GM19025 (cell line): ENCODE measurements around the gene FXYD5.
"Not testable (repeated sequence)": the region's sequence is repeated elsewhere in the genome, so short reads cannot be mapped to it uniquely, and the experiment has no call there.

Source experiments
- ATAC-seq: cut with Tn5 transposase; IDR thresholded peaks from one replicate; pipeline ENCODE4 v1.9.1; 2021; ENCODE audit warnings: mild to moderate bottlenecking, low read depth, moderate library complexity; ENCODE audit not compliant: unreplicated experiment

Gene FXYD5

DNA sequence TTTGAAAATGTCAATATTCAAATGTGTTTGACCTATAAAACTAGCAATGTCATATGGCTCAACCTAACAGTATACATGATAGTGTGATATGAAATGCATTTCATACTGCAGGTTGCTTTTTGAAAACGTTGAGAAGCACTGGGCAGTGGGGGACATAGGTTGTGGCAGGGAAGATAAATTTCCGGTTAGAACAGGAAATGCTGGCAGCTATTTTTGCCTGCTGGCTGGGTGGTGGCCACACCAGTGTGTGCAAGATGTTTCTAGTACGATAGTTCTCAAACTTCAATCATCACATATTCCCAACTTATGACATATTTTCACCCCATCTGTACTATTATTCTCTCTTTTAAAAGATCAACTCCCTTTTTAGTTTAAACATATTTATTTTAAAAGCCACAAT lies 17.2 kb downstream of the FXYD5 start:
- ATAC-seq, result no peak

DNA sequence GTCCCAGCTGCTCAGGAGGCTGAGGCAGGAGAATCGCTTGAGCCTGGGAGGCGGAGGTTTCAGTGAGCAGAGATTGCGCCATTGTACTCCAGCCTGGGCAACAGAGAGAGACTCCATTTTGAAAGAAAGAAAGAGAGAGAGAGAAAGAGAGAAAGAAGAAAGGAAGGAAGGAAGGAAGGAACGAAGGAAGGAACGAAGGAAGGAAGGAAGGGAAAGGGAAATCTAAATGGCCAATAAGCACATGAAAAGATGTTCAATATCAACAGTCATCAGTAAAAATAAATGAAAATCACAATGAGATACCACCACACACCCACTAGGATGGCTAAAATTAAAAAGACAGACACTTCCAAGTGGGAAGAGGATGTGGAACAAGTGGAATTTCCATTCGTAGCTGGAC lies 19.7 kb downstream of the FXYD5 start:
- ATAC-seq, result no peak

DNA sequence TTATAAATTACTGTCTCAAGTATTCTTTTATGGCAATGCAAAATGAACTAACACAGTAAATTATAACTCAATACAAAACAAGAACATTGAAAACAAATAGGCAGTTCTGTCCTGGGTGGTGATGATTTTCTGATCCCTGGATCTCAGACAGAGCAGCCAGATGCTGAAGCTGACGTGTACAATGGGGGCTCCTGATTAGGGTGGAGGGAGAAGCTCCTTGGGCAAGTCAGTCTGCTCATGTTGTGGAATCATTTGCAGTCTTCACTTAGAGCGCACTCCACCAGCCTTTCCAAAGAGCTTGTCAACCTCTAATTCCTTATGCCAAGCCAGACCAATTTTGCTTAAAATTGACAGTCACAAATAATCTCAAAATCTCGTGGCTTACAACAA lies 21.6 kb downstream of the FXYD5 start:
- ATAC-seq, result no peak

DNA sequence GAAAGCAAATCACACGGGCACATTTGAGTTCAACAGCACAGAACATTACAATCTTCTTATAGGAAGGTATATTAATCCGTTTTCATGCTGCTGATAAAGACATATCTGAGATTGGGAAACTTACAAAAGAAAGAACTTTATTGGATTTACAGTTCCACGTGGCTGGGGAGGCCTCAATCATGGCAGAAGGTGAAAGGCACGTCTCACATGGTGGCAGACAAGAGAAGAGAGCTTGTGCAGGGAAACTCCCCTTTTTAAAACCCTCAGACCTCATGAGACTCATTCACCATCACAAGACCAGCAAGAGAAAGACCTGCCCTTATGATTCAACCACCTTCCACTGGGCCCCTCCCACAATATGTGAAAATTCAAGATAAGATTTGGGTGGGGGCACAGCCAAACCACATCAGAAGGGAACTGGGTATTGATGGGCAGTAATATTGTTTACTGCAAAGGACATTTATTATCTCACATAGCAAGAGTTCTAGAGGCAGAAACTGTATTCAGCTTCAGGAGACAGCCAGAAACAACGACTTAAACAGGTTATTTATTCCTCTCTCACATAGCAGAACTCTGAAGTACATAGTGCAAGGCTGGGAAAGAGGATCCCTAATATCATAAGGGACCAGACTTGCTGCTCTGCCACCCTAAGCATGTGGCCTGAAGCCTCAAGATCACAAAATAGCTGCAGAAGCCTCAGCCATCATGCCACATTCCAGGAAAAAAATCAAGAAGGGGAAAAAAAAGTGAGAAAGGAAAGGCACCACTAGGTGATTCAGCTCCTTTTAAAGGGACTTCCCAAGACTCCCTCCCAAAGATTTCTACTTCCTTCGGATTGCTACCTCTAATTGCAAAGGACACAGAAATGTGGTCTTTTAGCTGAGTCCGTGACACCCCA lies 23.1 kb downstream of the FXYD5 start:
- ATAC-seq, result no peak

DNA sequence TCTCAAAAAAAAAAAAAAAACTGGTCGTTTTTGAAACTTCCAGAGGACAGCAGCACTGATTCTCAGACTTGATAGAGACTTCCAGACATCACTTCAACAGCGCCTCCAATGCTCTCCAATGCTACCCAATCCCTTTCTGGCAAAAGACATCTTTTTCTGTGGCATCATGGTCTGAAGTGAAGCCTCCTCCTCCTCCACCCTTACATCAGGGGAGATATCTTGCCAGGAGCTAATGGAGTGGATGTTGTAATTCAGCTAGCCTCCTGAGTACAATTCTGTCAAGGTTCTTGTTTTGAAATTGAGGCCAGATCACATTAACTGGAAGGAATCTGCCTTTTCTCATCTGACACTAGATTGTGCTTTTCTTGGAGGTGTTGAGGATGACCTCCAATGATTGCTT lies 24.2 kb downstream of the FXYD5 start:
- no peak for ATAC-seq

DNA sequence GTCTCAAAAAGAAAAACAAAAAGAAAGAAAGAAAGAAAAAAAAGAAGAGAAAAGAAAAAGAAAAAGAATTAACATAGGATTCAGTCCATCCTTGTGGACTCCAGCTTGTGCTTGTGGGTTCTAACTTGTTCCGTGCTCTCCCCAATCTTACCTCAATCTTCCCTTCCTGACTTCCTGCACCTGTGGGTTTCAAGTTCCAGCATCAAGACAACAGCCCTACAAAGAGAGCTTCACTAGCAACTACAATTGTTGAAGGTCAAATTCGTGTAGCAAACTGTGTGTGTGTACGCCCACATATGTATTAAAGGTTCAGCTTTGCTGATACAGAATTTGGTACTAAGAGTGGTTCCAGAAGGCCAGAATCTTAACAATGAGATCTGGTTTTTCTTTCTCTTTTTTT lies 25.3 kb downstream of the FXYD5 start:
- ATAC-seq, result no peak

DNA sequence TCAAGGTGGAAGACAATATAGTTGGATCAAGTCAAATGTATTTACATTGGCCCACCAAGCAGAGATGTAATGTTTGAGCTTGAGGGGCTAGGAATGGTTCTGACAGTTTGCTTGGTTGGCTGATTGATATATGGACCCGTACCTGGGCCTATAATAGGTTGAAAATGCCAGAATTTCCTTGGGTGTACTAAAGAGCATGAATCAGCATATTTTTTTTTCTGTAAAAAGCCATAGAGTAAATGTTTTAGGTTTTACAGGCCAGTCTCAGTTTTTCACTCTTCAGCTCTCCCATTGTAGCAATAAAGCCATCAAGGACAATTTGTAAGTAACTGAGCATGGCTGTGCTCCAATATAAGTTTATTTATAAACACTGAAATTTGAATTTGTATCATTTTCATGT lies 26.9 kb downstream of the FXYD5 start:
- no peak for ATAC-seq

DNA sequence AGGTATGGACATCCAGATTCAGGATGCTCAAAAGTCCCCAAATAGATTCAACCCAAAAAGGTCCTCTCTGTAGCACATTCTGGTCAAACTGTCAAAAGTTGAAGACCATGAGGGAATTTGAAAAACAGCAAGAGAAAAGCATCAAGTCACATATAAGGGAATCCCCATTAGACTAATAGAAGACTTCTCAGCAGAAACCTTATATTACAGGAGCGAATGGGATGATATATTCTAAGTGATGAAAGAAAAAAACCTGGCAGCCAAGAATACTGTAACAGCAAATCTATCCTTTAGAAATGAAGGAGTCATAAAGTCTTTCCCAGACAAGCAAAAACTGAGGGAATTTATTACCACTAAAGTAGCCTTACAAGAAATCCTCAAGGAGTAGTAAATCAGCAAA lies 29.7 kb downstream of the FXYD5 start:
- no peak for ATAC-seq

DNA sequence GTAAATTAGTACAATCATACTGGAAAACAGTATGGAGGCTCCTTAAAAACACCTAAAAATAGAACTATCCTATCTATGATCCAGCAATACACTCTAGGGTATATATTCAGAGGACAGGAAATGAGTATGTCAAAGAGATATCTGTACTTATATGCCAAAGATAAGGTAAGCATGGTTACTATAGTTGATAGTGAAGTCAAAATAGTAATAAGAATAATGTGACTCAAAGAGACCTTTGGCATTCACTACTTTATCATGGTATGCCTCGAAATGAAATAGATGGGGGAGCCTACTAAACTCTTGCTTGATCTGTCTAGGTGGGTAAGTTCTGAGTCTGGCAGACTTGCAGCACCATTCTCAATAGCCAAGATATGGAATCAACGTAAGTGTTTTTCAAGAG lies 30.3 kb downstream of the FXYD5 start:
- ATAC-seq, result no peak

DNA sequence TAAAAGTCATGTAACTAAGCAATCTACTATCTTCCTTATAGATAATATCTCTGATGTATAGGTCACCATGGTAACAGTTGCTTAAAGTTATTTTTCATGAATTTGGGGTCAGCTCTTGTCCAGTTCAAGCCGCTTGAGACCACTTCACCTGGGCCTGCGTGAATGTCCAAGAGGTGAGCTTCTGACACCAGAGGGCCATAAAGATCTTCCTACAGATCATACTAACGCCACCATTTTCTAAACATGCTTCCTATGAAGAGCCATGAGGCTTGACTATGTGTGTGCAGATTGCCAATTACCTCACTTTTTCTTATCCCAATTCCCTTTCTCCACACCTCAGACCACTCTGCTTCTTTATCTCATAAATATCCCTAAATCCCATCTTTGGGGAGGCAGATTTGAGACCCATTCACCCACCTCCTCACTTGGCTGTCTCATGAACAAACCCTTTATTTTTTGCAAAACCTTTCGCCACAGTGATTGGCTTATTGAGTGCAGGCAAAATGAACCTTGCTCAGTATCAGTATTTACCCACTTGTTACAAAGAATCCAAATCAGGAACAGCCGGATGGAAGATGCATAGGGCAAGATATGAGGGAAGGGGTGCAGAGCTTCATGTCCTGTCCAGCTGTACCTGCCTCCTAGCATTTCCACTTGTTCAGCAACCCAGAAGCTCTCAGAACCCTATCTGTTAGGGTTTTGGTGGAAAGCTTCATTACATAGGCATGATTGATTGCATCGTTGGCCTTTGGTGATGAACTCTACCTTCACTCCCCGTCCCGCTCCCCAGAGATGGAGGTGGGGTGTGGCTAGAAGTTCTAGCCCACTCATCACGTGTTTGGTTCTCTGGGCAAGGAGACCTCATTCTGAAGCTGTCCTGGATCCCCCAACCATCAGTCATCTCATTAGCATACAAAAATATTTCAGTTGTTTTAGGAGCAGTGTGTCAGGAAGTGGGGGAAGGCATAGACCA lies 39.8 kb downstream of the FXYD5 start:
- ATAC-seq, result no peak

DNA sequence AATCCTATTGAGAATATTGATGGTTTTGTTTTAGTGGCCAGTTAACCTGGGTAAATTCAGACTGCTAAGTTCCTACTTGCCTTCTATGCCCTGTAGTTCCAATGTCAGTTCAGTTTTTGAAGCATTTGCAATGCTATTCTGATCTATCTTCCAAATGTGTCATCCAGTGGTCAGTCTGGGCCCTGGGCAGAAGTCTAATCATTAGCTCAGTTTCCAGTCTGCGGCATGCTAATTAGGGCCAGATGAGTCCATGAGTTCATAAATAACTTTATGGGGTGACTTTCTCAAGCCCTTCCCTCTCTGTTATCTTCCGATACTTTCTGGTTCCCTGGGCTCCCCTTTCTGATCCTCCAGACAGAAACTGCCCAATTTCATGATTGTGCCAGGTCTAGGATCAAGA lies 41.3 kb downstream of the FXYD5 start:
- no peak for ATAC-seq

DNA sequence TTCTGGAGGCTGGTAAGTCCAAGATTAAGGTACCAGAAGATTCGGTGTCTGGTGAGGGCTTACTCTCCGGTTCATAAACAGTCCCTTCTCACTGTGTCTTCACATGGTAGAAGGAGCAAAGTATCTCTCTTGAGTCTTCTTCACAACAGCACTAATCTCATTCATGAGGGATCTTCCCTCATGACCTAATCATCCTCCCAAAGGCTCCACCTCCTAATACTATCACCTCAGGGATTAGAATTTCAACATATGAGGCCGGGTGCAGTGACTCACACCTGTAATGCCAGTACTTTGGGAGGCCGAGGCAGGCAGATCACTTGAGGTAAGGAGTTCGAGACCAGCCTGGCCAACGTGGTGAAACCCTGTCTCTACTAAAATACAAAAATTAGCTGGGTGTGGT lies 42.3 kb downstream of the FXYD5 start:
- ATAC-seq, result not testable (repeated sequence)

DNA sequence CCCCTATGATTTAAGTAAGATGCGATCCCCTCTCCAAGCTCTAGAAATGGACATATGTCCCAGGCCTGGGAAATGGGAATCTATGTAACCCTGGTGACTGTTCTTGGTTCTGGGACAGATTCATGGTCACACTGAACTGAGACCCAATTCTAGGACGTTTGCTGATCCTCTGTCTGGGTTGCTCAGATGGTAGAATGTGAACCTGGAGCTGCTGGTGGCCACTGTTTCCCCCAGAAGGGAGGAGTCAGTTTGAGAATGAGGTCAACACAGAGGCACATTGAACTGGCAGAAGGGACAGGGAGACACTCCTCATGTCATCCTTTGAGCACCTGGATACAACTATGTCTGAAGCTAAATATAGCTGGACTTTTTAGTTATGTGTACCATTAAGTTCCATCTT lies 44.9 kb downstream of the FXYD5 start:
- ATAC-seq, result no peak

DNA sequence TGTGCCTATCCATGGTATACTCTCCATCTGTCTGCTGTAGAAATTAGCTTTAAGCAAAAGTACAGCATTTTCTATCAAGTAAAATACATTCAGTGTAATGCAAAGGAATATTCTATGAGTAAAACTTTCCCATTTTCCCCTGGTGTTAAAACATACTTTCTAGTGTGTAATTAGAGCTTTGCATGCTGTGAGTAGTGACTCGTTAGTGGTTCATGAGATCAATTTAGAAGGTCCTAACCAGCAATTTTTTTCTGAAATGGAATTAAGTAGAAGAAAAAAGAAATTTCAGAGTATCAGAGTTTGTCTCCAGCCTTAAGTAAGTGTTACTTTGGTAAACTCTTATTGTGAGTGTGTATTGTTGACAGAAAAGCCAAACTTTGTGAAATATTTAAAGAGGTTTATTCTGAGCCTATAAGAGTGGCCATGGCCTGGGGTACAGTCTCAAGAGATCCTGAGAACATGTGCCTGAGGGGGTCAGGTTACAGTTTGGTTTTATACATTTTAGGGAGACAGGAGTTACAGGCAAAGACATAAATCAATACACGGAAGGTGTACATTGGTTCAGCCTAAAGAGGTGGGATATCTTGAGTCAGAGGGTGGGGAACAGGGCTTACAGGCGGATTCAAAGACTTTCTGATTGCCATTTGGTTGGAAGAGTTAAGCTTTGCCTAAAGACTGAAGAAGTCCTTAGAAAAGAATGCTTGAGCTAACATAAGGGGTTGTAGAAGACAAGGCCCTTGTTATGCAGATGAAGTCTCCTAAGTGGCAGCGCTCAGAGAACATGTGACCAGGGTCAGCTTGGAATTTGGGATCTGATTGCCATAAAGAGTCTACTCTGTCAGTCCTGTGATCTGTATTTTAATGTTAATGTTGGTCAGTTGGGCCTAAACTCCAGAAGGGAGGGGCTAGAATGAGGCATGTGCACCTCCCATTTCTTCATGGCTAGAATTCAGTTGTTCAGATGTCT lies 48.5 kb downstream of the FXYD5 start:
- ATAC-seq, result no peak

DNA sequence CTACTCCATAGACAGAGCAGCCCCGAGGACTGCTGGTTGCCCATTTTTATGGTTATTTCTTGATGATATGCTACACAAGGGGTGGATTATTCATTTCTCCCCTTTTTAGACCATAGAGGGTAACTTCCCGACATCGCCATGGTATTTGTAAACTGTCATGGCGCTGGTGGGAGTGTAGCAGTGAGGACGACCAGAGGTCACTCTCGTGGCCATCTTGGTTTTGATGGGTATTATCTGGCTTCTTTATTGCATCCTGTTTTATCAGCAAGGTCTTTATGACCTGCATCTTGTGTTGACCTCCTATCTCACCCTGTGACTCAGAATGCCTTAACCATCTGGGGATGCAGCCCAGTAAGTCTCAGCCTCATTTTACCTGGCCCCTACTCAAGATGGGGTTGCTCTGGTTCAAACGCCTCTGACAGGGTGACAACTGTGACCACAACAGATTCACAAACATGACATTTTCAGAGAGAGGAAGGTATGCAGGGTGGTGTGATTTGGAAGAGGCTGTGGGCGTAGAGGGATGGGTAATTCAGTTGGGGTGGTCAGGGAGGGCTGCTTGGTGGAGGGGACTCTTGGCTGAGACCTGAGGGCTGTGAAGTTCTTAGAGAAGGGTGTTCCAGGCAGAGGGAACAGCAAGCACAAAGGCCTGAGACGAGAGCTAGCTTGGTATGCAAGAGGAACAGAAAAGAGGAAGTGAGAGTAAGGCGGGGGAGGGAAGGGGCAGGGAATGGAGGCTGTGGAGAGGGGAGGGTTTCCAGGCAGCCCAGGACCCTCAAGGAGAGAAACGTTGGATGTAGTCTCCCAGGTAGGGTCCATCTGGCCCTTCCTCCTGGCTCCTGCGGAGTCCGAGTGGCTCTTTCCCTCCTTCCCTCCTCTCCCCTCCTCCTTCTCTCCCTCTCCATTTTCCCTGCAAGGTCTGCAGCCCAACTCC lies 50.5 kb downstream of the FXYD5 start:
- ATAC-seq, result peak; percentile 66

DNA sequence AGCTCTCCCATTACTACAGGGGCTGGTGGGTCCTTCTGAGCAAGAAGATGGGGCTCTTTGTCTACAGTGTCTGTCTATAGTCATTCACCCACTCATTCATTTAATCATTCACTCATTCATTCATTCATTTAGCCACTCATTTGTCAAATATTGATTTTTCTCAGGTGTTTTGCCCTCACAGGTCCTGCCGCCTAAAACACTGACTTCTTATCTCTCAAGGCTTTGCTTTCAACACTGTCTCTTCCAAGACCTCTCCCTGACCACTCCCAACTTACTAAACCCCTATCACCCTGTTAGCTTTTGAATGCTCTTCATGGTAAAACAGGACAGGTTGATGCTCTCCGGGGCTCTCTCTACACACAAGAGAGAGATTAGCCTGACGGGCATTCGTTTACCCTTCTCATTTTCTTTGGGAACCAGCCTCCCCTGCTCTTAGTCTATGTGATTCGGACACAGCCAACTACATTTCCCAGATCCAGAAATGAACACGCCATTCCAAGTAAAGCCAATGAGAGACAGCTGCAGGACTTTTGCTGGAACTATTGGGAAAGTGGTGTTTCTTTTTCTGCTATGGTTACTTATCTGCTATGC lies 51.3 kb downstream of the FXYD5 start:
- peak; percentile 7 for ATAC-seq

DNA sequence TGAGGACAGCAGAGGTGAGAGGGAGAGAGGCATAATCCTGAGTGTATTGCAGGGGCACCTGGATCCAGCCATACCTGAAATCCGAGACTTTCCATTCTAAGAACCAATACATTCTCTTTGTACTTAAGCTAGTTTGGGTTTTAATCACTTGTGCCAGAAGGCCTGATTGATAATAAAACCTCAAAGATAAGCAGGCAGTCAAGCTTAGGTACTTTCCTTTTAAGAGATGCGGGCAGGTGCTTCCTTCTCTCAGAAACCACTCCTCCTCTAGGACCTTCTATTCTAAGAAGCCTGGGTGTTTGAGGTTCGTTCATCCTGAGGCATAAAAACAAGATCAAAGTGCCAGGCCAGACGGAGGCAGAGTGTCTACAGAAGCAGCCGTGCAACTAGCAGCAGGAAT lies 51.8 kb downstream of the FXYD5 start:
- ATAC-seq, result no peak

DNA sequence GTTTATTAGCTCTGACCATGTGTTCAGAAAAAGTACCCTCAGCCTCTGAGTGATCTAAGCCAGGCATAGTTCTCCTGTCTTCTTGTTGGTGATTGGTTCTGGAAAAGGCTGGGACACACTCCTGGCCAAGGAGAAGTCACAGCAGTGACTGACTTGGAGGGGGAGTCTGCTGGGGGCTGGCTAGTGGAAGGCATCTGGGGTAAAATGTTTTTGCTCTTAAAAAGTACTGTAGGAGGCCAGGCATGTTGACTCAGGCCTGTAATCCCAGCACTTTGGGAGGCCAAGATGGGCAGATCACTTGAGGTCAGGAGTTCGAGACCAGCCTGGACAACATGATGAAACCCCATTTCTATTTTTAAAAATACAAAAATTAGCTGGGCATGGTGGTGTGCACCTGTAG lies 52.3 kb downstream of the FXYD5 start:
- no peak for ATAC-seq

DNA sequence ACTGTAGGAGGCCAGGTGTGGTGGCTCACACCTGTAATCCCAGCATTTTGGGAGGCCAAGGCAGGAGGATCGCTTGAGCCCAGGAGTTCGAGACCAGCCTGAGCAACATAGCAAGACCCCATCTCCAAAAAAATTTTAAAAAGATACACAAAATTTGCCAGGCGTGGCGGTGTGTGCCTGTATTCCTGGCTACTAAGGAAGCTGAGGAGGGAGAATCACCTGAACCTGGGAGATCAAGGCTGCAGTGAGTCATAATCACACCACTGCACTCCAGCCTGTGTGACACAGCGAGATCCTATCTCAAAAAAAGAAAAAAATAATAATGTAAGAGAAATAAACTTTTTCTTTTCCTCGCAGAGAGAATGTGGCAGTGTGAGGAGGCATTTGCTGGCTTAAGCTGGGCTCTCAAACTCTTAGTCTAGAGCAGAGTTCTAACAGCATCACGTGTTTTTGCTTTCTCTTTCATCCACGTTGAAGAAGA lies 52.9 kb downstream of the FXYD5 start:
- no peak for ATAC-seq
